ENCODE results near the gene ACTR1B. TPM values are rescaled to one million over a fixed set of nuclear protein-coding genes. Genes with fewer than 3 reads are reported as not detected.
A peak's percentile ranks its signal among the peaks of the same experiment; 100 is the strongest.

Gene ACTR1B
- total and polyA plus RNA-seq, 2 of the 4 experiments (the other 2 are of a cell fraction), result 40.5 to 68.8 TPM

DNA sequence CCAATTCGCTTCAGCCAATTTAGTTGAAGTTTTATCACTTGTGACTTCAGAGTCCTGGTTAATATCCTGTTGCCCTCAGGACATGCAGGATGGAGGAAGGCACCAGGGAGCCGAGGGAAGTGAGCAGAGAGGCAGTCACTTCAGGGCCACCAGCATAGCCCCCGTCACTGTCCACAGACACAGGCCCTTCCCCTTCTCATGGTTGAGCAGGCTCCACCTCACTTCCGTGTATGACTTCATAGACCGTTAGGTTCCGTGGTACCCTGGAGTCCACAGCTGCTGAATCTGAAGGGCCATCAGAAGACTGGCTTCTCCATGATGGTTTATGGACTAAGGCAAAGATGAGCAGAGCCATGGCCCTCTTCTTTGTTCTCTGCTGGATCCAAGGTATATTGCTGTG is 5.6 kb upstream of the ACTR1B start, which contains the start of gene C2orf92:
C2orf92 (plus strand) TSS at position 266 of the 400 bp plus-strand sequence; CDS start at position 342, 76 bp downstream.
- H3K4ac ChIP-seq (ENCODE audit: low read depth, low read length), result no peak within 1 kb of the TSS
- no peaks in the 10 kb centered on the region for H3K79me1 ChIP-seq (ENCODE audit: low read depth in 1 of 2, low read length in 2 of 2)
- H3K4me3 ChIP-seq (ENCODE audit: insufficient read depth, low read depth, low read length), result no peak within 1 kb of the TSS
- no peak within 1 kb of the TSS for H4K91ac ChIP-seq (ENCODE audit: insufficient read depth, low read depth, low read length)
- H4K20me1 ChIP-seq (ENCODE audit: insufficient read depth, low read length), result no peaks in the 10 kb centered on the region
- intact Hi-C loops (cut with micrococcal nuclease), result no loop called here
- H4K5ac ChIP-seq (ENCODE audit: low read depth, low read length), result no peak within 1 kb of the TSS
- no peak for DNase-seq
- no peaks in the 10 kb centered on the region for H3K36me3 ChIP-seq (ENCODE audit: control insufficient read depth, insufficient read depth, low read length)
- ChIA-PET CTCF (no interaction called here), POLR2A (ENCODE audit: unreplicated experiment) (no interaction called here)
- 0 out of 2 replicates have a peak, but pooled peaks cover 3% of the 10 kb centered on the region for H3K9me1 ChIP-seq (ENCODE audit: insufficient read depth, low read length)
- no peak within 1 kb of the TSS for H2AK5ac ChIP-seq (ENCODE audit: low read depth, low read length)
- H3K56ac ChIP-seq (ENCODE audit: extremely low read depth, insufficient read depth, low read length), result no peak within 1 kb of the TSS
- WGBS, 2 experiments (ENCODE audit: extremely low coverage in 2 of 2, insufficient read length in 1 of 2), result 88% methylated on average over 4 of the region's 6 CpGs; no CpG with 5 or more reads in 1 of the 2 experiments
- no peaks in the 10 kb centered on the region for H3K27me3 ChIP-seq (ENCODE audit: control insufficient read depth, insufficient read depth, low read length)
- ATAC-seq (ENCODE audit: low read depth), result no peak
- in situ Hi-C loops (cut with MboI; ENCODE audit: low sequenced_read_pairs), result loop anchor here (25.0 kb wide), 1 partner anchor 1607 kb away; no protein-coding TSS in a partner anchor
- dilution Hi-C loops (cut with HindIII; ENCODE audit: low sequenced_read_pairs, unreplicated experiment), result no loop called here
- H3K4me2 ChIP-seq (ENCODE audit: low read depth, low read length), result no peak within 1 kb of the TSS
- no peak within 1 kb of the TSS for H3K27ac ChIP-seq (ENCODE audit: insufficient read depth, low read length)
- no peak within 1 kb of the TSS for H3K18ac ChIP-seq (ENCODE audit: low read depth, low read length)
- no peak within 1 kb of the TSS for H2BK5ac ChIP-seq (ENCODE audit: low read depth, low read length, poor library complexity, severe bottlenecking)
- H2BK15ac ChIP-seq (ENCODE audit: low read depth, low read length), result no peak within 1 kb of the TSS
- peaks cover 2% of the 10 kb centered on the region; the same call in 1 of the 2 replicates for H3K4me1 ChIP-seq (ENCODE audit: control insufficient read depth, insufficient read depth, low read length)
- no peaks in the 10 kb centered on the region for H3K9me3 ChIP-seq (ENCODE audit: control insufficient read depth, insufficient read depth, low read length)
- no peak within 1 kb of the TSS for H3K14ac ChIP-seq (replicated peaks; ENCODE audit: low read depth, low read length)
- H2AK9ac ChIP-seq (replicated peaks; ENCODE audit: low read depth, low read length, poor library complexity), result peak within 1 kb of the TSS; percentile 26
- H4K8ac ChIP-seq (ENCODE audit: low read depth in 2 of 2, low read length in 2 of 2), result no peak within 1 kb of the TSS
- no peak within 1 kb of the TSS for H3K9ac ChIP-seq (ENCODE audit: low read depth, low read length)
- no peak within 1 kb of the TSS for H2BK120ac ChIP-seq (ENCODE audit: low read depth, low read length)
- TF ChIP-seq MAZ (IDR thresholded peaks at IDR 0.05; ENCODE audit: borderline replicate concordance, low read depth, low read length) (no peak), NFE2L2 (IDR thresholded peaks at IDR 0.05; ENCODE audit: low read depth, low read length) (no peak), SMC3 (IDR thresholded peaks at IDR 0.05; ENCODE audit: low read depth, low read length) (no peak), RAD21 (IDR thresholded peaks at IDR 0.05; ENCODE audit: low read length) (no peak), MXI1 (IDR thresholded peaks at IDR 0.05; ENCODE audit: borderline replicate concordance, low read depth, low read length) (no peak), MAFK (IDR thresholded peaks at IDR 0.05; ENCODE audit: low read depth, low read length) (no peak), BHLHE40 (IDR thresholded peaks at IDR 0.05; ENCODE audit: low read depth, low read length) (no peak)
- TF ChIP-seq, protein P1, sequence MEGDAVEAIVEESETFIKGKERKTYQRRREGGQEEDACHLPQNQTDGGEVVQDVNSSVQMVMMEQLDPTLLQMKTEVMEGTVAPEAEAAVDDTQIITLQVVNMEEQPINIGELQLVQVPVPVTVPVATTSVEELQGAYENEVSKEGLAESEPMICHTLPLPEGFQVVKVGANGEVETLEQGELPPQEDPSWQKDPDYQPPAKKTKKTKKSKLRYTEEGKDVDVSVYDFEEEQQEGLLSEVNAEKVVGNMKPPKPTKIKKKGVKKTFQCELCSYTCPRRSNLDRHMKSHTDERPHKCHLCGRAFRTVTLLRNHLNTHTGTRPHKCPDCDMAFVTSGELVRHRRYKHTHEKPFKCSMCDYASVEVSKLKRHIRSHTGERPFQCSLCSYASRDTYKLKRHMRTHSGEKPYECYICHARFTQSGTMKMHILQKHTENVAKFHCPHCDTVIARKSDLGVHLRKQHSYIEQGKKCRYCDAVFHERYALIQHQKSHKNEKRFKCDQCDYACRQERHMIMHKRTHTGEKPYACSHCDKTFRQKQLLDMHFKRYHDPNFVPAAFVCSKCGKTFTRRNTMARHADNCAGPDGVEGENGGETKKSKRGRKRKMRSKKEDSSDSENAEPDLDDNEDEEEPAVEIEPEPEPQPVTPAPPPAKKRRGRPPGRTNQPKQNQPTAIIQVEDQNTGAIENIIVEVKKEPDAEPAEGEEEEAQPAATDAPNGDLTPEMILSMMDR (conservative IDR thresholded peaks at IDR 0.05; ENCODE audit: low read depth, low read length), result no peak
- TF ChIP-seq, protein P2, sequence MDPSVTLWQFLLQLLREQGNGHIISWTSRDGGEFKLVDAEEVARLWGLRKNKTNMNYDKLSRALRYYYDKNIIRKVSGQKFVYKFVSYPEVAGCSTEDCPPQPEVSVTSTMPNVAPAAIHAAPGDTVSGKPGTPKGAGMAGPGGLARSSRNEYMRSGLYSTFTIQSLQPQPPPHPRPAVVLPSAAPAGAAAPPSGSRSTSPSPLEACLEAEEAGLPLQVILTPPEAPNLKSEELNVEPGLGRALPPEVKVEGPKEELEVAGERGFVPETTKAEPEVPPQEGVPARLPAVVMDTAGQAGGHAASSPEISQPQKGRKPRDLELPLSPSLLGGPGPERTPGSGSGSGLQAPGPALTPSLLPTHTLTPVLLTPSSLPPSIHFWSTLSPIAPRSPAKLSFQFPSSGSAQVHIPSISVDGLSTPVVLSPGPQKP (IDR thresholded peaks at IDR 0.05; ENCODE audit: borderline replicate concordance, low read depth, low read length), result no peak
- no peak within 1 kb of the TSS for H2BK20ac ChIP-seq (ENCODE audit: low read depth, low read length)
- no peak within 1 kb of the TSS for H3K23ac ChIP-seq (ENCODE audit: low read depth, low read length)
- H2AFZ ChIP-seq (replicated peaks; ENCODE audit: low read length, poor library complexity), result no peak within 1 kb of the TSS
- BruUV-seq (replicated peaks), result no TSS peak
